Caco-2 (cell line): ENCODE results near the gene NUP35. TPM values are rescaled to one million over a fixed set of nuclear protein-coding genes. Genes with fewer than 3 reads are reported as not detected.

Experiments used
- BruUV-seq: library from RNA; stranded (reverse); fragments of 400-500 nt; replicated peaks from 2 replicates; lab custom pipeline; 2021; lab: Mats Ljungman, UMichigan
- CTCF ChIA-PET: fragments of 300-600 bp; sonication (Branson Sonifier 250); formaldehyde crosslinking; loops from one replicate; lab custom pipeline; 2022; ENCODE audit warnings: antibody characterized with exemption; lab: Charles Lee
- POLR2A ChIA-PET: fragments of 300-600 bp; sonication (Branson Sonifier 250); formaldehyde crosslinking; loops from one replicate; lab custom pipeline; 2022; ENCODE audit warnings: antibody characterized with exemption; lab: Charles Lee
- DNase-seq, 2 experiments: peaks; one replicate each; pipeline versions ENCODE4 v3.0.0 to v3.0.0-alpha.2; 2020 to 2022
- H3K27me3 ChIP-seq: replicated peaks from 2 replicates; pipeline ENCODE4 v1.6.0; 2011; ENCODE audit warnings: low read length; ENCODE audit not compliant: control insufficient read depth, insufficient read depth
- H3K36me3 ChIP-seq: 2 replicates; pipeline ENCODE4 v1.5.1; 2011; ENCODE audit warnings: low read length; ENCODE audit not compliant: control insufficient read depth, insufficient read depth
- H3K4me1 ChIP-seq: fragments of 250-450 bp; sonication (Bioruptor Pico); 2 replicates; pipeline ENCODE4 v1.5.1; 2020; ENCODE audit warnings: mild to moderate bottlenecking
- H3K4me3 ChIP-seq: 2 replicates; pipeline ENCODE4 v1.5.1; 2011; ENCODE audit warnings: low read depth, mild to moderate bottlenecking, control low read depth, low read length
- H3K9me3 ChIP-seq: fragments of 250-450 bp; sonication (Bioruptor Pico); 2 replicates; pipeline ENCODE4 v1.5.1; 2020; ENCODE audit warnings: mild to moderate bottlenecking, moderate library complexity
- H3K27ac Mint-ChIP-seq: one replicate; pipeline ENCODE4 v1.8.0; 2022; ENCODE audit warnings: mixed read lengths; ENCODE audit not compliant: unreplicated experiment
- H3K27me3 Mint-ChIP-seq: one replicate; pipeline ENCODE4 v1.8.0; 2022; ENCODE audit warnings: mixed read lengths; ENCODE audit not compliant: insufficient read depth, unreplicated experiment
- H3K36me3 Mint-ChIP-seq: one replicate; pipeline ENCODE4 v1.8.0; 2022; ENCODE audit warnings: mild to moderate bottlenecking, mixed read lengths; ENCODE audit not compliant: insufficient read depth, unreplicated experiment
- H3K4me1 Mint-ChIP-seq: one replicate; pipeline ENCODE4 v1.8.0; 2022; ENCODE audit warnings: low read depth, mixed read lengths; ENCODE audit not compliant: unreplicated experiment
- H3K4me3 Mint-ChIP-seq: one replicate; pipeline ENCODE4 v1.8.0; 2022; ENCODE audit warnings: mild to moderate bottlenecking, moderate library complexity, mixed read lengths; ENCODE audit not compliant: unreplicated experiment
- H3K9me3 Mint-ChIP-seq: one replicate; pipeline ENCODE4 v1.8.0; 2022; ENCODE audit warnings: mixed read lengths; ENCODE audit not compliant: unreplicated experiment
- intact Hi-C: fragments of 100-400 bp; cut with micrococcal nuclease; formaldehyde crosslinking; loops from one replicate; pipeline ENCODE4 v1.10.0; 2022; ENCODE audit not compliant: unreplicated experiment
- total RNA-seq: library from RNA; stranded (reverse); gene quantifications from 2 replicates; pipeline ENCODE4 v1.2.3, GENCODE V29; 2022
- TF ChIP-seq, protein P1 (sequence below), 2 experiments: fragments of 200-600 bp in 1 of 2; IDR thresholded peaks; 1 replicate in 1 of 2; 2 replicates in 1 of 2; pipeline versions ENCODE4 v1.5.1 to v1.8.0; 2011 to 2022; ENCODE audit warnings: antibody characterized with exemption in 1 of 2, control low read depth in 1 of 2, inconsistent platforms in 1 of 2, low read depth in 1 of 2, low read length in 1 of 2, mild to moderate bottlenecking in 1 of 2, moderate library complexity in 1 of 2; ENCODE audit not compliant: insufficient read depth in 1 of 2, severe bottlenecking in 1 of 2, unreplicated experiment in 1 of 2

NUP35 gene
- total RNA-seq, 1 experiment from 2014 or later = 34.7 TPM

DNA sequence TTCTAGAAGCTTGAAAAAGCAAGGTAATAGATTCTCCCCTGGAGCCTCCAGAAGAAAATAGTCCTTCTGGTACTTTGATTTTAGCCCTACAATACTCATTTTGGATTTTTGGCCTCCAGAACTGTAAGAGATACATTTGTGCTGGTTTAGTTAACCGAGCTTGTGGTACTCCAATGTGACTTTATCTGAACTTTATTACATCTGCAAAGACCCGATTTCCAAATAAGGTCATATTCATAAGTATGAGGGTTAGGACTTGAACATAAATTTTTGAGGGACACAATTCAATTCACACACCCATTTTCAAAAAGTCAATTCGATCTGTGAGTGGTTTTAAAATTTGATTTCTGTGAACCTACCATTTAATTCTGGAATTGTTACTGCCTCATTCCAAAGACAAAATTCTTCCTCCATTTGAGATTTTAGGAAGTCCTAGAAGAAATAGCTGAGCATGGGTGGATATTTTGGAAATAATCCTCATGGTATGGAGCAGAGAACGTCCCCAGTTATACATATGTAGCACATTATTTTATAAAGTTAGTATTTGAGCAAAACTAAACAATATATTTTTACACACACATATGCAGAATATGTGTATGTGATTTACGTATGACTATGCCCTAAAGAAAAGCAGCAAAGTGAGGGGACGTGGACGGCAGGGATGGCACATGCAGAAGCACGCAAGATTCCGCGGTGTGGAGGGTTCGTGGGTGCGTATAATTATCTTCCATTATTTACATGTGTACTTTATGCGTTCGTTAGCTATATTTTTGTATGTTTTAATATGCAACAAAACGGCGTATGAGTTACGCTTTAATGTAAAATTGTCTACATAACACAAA lies 905 bp upstream of the NUP35 start:
- Histone ChIP-seq H3K36me3 (no peaks in the 10 kb centered on the region), H3K4me3 (peak overlapping the region; percentile 73), H3K9me3 (no peaks in the 10 kb centered on the region), H3K27me3 (no peaks in the 10 kb centered on the region), H3K4me1 (0 out of 2 replicates have a peak, but pooled peaks cover 5% of the 10 kb centered on the region)
- no peaks in the 10 kb centered on the region for H3K27me3 Mint-ChIP-seq
- TF ChIP-seq, protein P1, sequence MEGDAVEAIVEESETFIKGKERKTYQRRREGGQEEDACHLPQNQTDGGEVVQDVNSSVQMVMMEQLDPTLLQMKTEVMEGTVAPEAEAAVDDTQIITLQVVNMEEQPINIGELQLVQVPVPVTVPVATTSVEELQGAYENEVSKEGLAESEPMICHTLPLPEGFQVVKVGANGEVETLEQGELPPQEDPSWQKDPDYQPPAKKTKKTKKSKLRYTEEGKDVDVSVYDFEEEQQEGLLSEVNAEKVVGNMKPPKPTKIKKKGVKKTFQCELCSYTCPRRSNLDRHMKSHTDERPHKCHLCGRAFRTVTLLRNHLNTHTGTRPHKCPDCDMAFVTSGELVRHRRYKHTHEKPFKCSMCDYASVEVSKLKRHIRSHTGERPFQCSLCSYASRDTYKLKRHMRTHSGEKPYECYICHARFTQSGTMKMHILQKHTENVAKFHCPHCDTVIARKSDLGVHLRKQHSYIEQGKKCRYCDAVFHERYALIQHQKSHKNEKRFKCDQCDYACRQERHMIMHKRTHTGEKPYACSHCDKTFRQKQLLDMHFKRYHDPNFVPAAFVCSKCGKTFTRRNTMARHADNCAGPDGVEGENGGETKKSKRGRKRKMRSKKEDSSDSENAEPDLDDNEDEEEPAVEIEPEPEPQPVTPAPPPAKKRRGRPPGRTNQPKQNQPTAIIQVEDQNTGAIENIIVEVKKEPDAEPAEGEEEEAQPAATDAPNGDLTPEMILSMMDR (IDR thresholded peaks at IDR 0.05; ENCODE audit: insufficient read depth in 1 of 2, low read depth in 1 of 2, low read length in 1 of 2, severe bottlenecking in 1 of 2, unreplicated experiment in 1 of 2) = no peak
- peaks cover 18% of the 10 kb centered on the region for H3K36me3 Mint-ChIP-seq
- ChIA-PET POLR2A (no interaction called here), CTCF (no interaction called here)
- DNase-seq = peak in 1 of 2 experiments; percentile 5
- H3K4me1 Mint-ChIP-seq = peaks cover 14% of the 10 kb centered on the region
- TSS peak; percentile 76 for BruUV-seq
- intact Hi-C loops = loop anchor here (5.0 kb wide), 1 partner anchor 141 kb away; no protein-coding TSS in a partner anchor
- no peaks in the 10 kb centered on the region for H3K9me3 Mint-ChIP-seq
- peak overlapping the region; percentile 98 for H3K27ac Mint-ChIP-seq
- H3K4me3 Mint-ChIP-seq = peak overlapping the region; percentile 96

DNA sequence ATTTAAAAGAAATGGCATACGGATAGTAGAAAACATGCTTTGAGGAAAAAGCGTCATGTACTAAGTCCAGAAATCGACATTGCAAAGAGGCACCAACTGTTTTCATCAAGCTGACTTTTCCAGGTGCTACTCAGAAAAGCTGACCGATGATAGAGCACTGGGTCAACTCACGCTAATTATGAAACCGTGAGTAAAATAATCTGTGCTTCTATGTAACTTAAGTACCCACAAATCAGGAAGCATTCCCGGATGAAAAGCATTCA lies 353 bp upstream of the NUP35 start:
- TF ChIP-seq, protein P1 (IDR thresholded peaks at IDR 0.05; ENCODE audit: insufficient read depth in 1 of 2, low read depth in 1 of 2, low read length in 1 of 2, severe bottlenecking in 1 of 2, unreplicated experiment in 1 of 2) = no peak
- no peaks in the 10 kb centered on the region for H3K9me3 ChIP-seq
- no TSS peak for BruUV-seq
- H3K4me1 Mint-ChIP-seq = peaks cover 14% of the 10 kb centered on the region
- ChIA-PET CTCF (no interaction called here), POLR2A (no interaction called here)
- peak overlapping the region; percentile 96 for H3K4me3 Mint-ChIP-seq
- no peaks in the 10 kb centered on the region for H3K27me3 ChIP-seq
- peaks cover 22% of the 10 kb centered on the region for H3K36me3 Mint-ChIP-seq
- peak overlapping the region; percentile 98 for H3K27ac Mint-ChIP-seq
- 0 out of 2 replicates have a peak, but pooled peaks cover 5% of the 10 kb centered on the region for H3K4me1 ChIP-seq
- H3K9me3 Mint-ChIP-seq = no peaks in the 10 kb centered on the region
- H3K36me3 ChIP-seq = no peaks in the 10 kb centered on the region
- intact Hi-C loops = loop anchor here (1.0 to 5.0 kb wide), 4 partner anchors 46 to 142 kb away; partner anchors contain the start of genes DUSP19 and NCKAP1
- H3K27me3 Mint-ChIP-seq = no peaks in the 10 kb centered on the region
- DNase-seq = no peak
- peak overlapping the region; percentile 73 for H3K4me3 ChIP-seq

DNA sequence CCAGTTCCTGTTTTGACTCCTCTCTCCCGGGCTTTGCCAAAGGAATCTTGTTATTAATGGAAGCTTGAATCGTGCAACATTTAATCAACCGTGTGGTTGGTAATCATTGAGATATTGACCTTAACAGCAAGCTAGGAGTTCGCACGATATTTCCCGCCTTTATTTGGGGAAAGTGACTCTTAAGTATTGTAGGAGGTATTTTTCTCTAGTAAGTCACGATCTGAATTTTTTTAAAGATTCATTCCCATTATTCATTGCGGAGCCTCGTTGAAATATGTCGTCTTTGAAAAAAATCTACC lies 663 bp downstream of the NUP35 start:
- no TSS peak for BruUV-seq
- TF ChIP-seq, protein P1 (IDR thresholded peaks at IDR 0.05; ENCODE audit: insufficient read depth in 1 of 2, low read depth in 1 of 2, low read length in 1 of 2, severe bottlenecking in 1 of 2, unreplicated experiment in 1 of 2) = no peak
- Histone ChIP-seq H3K4me3 (peak overlapping the region; percentile 73), H3K27me3 (no peaks in the 10 kb centered on the region), H3K36me3 (no peaks in the 10 kb centered on the region), H3K9me3 (no peaks in the 10 kb centered on the region), H3K4me1 (0 out of 2 replicates have a peak, but pooled peaks cover 5% of the 10 kb centered on the region)
- Mint-ChIP-seq H3K36me3 (peaks cover 30% of the 10 kb centered on the region), H3K9me3 (no peaks in the 10 kb centered on the region), H3K4me1 (peaks cover 14% of the 10 kb centered on the region), H3K4me3 (peak overlapping the region; percentile 96), H3K27ac (peak overlapping the region; percentile 98), H3K27me3 (no peaks in the 10 kb centered on the region)
- intact Hi-C loops = loop anchor here (1.0 to 5.0 kb wide), 4 partner anchors 47 to 143 kb away; partner anchors contain the start of genes DUSP19 and NCKAP1
- CTCF ChIA-PET = no interaction called here
- POLR2A ChIA-PET = no interaction called here
- DNase-seq = no peak
